KBM-7 (cell line): Measurements from ENCODE around the gene LRFN2.

Experiments used
- DNase-seq: peaks from one replicate; pipeline ENCODE4 v3.0.0-alpha.2; 2015
- in situ Hi-C: fragments of 300-500 bp; cut with MboI; formaldehyde crosslinking; loops from 2 replicates; pipeline ENCODE4 v1.14.3; 2020; ENCODE audit warnings: low sequenced_read_pairs, low pct_unique_long_range_greater_than_20kb, mixed read lengths

Gene LRFN2

DNA sequence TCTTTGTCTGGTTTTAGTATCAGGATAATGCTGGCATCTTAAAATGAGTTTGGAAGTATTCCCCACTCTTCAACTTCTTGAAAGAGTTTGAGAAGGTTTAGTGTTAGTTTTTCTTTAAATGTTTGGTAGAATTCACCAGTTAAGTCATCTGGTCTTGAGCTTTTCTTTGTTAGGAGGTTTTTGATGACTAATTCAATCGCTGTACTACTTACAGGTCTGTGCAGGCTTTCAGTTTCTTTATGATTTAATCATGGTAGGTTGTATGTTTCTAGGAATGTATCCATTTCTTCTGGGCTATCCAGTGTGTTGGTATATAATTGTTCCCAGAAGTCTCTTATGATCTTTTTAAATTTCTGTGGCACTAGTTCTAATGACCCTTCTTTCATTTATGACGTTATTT is 215.5 kb downstream of the LRFN2 start:
- DNase-seq, result no peak
- in situ Hi-C loops, result no loop called here

DNA sequence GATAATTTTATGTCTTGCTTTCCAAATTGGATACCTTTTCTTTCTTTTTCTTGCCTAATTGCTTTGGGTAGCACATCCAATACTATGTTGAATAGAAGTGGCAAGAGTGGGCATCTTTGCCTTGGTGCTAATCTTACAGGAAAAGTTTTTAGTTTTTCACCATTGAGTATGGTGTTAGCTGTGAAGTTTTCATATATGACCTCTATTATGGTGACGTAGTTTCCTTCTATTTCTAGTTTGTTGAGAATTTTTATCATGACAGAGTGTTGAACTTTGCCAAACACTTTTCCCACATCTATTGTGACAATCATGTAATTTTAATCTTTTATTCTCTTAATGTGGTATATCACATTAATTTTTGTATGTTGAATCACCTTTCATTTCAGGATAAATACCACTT is 216.1 kb downstream of the LRFN2 start:
- in situ Hi-C loops, result no loop called here
- DNase-seq, result no peak

DNA sequence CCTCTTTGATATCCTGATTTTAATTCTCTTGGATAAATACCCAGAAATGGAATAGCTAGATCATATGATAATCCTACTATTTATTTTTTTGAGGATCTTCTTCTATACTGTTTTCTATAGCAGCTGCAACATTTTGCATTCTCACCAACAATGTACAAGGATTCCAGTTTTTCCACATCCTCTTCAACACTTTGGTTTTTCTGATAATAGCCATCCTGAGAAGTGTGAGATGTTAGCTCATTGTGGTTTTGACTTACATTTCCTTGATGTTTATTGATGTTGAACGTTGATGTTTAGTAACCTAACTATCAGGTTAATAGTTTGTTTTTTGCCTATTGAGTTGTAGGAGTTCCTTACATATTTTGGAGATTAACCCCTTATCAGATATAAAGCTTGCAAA is 217.3 kb downstream of the LRFN2 start:
- in situ Hi-C loops, result no loop called here
- DNase-seq, result no peak

DNA sequence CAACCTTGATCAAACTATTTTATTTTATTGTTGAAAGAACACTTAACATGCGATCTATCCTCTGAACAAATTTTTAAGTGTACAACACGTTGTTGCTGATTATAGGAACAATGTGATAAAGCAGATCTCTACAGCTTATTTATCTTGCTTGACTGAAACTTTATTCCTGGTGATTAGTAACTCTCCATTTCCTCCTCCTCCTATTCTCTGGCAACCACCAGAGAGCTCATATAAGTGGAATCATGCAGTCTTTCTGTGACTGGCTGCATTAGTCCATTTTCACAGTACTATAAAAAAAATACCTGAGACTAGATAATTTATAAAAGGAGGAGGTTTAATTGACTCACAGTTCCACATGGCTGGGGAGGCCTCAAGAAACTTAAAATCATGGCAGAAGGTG is 218.1 kb downstream of the LRFN2 start:
- in situ Hi-C loops, result no loop called here

DNA sequence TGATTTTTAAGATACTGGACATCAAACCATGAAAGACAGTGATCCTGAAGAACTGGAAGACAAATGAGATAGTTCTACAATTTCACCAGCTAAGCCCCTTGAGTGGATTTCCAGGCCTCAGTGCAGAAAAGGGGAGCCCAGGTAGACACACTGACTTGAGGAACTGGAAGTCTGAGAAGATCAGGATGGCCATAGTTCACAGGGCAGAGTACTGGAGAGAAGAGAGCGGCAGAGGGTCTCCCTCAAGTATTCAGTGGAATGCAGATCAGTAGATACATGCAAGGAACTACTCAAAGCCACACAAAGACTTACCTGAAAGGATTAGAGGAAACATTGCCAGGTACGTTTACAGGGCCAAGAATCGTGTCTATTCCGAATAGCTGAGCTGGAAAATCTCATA is 224.3 kb downstream of the LRFN2 start:
- DNase-seq, result no peak

More for the DNA sequence above, 218.1 kb downstream of the LRFN2 start:
- no peak for DNase-seq

DNA sequence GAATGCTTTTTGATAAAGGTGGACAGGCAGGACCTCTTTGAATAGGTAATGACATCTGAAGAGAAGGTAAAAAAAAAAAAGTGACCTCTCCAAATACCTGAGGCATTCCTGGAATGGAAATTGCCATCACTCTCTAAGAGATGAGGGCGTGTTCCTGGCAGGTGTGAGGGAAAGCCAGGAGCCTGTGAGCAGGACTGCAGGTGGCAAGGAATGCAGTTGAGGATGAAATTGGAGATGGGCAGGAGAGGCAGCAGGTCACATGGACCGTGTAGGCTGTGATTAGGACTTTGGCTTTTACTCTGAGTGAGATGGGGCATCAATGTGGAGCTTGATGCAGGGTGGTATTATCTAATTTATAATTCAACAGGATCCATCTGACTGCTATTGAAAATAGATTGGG is 227.4 kb downstream of the LRFN2 start:
- no peak for DNase-seq
- in situ Hi-C loops, result no loop called here

More for the DNA sequence above, 224.3 kb downstream of the LRFN2 start:
- in situ Hi-C loops, result no loop called here

DNA sequence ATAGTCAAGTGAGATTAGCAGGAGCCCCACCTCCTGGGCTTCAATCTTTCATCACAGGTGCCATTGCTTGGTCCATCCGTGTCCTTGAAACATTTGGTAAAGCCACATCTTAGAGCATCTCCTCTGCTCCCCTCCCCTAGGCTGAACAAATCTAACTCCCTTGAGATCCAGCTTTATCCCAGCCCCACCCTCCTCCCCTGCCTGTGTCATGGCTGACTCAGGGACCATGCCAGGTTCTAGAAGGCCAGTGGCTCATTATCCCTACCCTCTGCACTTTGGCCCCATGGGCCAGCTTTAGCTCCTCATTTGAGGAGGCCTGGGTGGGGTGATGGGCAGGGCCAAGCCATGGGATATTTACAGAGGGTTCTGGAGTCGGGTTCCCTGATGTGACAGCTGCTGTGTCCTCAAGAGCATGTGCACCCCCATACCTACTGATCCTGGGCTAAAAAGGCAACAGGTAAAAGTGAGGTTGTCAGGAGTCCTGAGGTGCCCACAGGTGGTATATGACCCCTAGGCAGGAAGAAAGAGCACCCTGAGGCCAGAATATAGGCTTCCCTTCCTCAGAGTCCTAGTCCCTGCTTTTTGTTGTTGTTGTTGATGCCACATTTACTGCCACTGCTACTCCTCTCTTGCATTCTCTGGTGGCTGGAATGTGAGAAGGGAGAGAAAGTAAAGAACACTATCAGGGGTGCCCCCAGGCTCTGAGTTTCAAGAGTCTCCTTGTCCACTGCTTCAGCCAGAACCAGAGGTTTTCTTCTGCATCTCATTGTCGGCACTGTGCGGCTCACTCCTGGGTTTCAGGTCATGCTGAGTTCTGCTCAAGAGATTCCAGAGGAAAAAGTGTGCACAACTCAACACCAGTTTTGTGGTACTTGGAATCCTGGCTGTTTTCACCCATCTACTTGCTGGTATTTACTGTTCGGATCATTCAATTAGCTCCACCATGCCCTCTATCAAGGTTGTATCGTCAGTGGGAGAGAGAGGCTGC is 228.4 kb downstream of the LRFN2 start:
- no peak for DNase-seq
- in situ Hi-C loops, result no loop called here

DNA sequence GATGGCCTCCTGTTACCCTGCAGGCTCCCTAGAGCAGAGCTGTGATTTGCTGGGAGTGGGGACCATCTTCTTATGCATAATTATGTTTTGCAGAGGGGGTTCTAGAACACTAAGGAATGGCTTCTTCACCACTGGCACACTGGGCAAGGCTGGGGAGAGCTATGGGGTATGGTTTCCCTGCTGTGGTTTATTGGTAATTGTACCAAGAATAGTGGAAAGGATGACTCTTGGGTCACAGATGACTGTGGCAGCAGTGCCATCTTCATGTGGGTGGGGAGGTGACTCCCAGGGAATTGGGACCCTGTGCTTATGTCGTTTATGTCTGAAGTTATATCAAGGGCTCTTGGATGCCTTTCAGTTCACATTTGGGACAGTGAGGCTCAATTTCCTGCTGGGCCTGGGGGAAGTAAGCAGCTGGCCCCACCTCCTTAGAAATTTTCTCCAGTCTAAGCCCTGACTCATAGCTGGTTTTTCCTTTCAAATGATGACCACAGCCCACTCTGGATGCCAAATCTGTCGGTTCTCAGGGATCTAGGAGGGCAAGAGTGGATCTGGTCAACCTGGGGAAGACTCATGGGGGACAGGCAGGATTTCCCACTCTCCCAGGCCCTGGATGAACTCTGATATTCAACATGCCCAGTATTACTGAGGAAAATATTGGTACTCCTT is 230.8 kb downstream of the LRFN2 start:
- no peak for DNase-seq
- in situ Hi-C loops, result no loop called here

DNA sequence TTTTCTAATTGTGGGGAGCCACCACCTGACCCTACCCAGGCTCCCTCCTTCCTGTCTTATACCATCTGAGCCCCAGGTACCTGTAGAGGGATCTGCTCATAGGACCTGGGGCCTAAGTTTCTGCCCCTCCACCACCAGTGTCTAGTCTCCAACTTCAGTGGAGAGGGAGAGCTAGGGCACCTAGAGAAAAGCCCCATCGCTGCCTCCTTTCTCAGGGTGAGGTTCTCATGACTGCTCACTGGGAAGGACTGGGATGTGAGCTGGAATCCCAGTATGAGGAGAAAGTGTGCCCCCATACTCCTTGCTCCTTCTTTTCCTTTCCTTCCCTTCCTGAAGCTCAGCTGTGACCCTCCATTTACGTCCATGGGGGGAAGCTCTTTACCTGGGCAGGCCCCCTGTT is 231.6 kb downstream of the LRFN2 start:
- in situ Hi-C loops, result no loop called here
- DNase-seq, result no peak

DNA sequence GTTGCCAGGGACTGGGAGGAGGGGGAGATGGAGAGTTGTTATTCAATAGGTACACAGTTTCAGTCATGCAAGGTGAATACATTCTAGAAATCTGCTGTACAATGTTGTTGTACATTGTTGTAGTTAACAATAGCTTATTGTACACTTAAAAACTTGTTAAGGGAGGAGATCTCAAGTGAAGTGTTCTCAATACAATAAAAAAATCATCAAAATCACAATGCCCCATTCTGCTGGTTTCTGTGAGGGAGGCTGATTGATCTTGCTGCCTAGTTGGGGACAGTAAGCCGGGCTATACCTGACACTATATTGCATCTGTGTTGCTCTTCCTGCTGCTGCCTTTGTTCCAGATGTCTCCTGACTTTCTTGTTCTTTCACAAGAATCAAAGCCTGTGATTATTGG is 232.1 kb downstream of the LRFN2 start:
- no peak for DNase-seq
- in situ Hi-C loops, result no loop called here

DNA sequence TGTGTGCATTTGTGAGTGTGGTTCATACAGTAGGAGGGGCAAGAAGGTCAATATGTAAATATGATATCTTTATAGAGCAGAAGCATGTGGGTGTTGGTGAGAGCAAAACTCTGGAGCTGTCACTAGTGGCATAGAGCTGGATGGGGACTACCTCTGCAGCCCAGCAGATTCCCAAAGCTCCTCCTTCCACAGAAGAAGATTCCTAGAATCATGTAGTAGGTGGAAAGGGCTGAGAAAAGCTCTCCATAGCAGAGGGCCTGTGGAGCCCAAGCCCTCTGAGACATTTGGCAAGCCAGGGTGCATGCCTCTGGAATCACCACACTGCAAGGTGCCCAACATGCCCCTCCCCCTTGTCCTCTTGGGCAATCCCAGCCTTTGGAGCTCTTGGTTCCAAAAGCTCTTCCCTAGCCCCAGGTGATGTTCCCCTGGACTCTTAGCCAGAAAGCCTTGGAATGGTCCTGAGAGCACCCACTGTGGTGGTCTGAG is 233.2 kb downstream of the LRFN2 start:
- in situ Hi-C loops, result no loop called here
- no peak for DNase-seq

DNA sequence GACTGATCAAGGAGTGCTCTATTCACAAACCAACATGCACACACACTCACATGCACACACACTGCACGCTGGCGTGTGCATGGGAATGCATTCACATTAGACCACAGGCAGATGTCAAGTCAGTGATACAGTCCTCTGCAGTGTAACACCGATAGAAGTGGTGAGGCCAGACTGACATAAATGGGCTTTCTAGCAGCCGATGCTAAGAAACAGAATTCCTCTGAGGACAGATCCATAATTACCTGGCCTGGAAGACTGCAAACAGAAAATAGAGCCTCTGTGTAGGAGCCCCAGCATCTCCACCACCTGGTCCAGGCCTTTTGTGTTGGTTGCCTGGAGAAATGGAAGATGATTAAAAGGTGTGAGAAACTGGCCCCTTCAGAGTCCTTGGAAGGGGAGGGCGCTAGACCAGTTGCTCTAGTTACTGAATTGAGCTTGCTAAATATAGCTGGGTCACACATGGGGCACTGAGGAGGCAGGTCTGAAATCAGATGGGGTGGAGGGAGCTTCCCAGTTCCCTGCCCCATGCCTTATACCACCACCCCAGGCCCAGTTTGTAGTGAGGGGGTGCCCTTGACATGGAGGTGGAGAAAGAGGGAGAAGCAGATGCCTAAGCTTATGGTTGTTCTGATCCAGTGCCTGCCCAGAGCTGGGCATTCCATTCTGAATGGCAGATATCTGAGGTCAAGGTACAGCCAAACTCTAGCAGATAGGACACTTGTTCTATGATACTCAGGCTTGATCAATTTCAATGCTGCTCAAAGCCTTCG is 233.8 kb downstream of the LRFN2 start:
- no peak for DNase-seq
- in situ Hi-C loops, result no loop called here

DNA sequence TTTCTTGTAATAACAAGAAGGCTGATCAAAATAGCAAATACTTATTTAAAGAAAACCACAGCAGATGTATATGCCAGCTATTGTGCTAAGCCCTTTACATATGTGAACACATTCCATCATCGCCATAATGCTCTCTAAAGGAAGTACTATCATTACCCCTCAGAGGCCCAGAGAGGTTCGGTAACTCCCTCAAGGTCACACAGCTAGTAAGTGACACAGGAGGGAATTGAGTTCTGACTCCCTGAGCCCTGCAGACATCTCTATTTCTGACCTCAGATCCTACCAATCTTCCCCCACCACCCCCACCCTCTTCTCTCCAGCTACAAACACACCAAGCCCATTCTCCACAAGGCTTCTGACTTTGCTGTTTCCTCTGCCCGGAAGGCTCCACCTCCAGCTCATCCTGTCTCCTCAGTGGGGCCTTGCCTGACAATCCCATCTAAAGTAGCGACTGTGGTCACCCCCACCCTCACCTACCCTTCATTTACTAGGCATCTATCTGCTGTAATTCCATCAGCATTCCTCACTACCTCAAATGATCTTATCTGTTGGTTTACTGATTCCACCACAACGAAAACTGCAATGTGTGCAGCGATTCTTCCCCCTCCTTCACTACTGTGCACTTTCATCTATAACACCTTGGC is 234.5 kb downstream of the LRFN2 start:
- no peak for DNase-seq
- in situ Hi-C loops, result no loop called here

DNA sequence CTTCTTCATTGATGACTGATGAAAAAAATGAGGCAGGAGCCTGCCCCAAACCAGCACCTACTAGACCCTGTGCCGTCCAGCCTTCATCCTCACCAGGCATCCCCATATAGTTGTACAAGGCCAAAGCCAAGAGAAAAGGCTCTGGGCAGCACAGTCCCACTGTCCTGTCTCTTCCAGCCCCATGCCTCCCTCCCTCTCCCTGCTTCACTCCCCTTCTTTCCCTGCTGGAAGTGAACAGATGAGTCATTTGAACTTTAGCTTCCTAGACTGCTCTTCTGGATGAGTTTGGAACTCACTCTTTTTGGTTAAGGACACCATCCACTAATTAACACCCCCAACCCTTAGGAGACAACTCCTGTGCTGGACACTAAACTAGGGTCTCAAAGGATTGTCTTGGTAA is 235.2 kb downstream of the LRFN2 start:
- in situ Hi-C loops, result no loop called here
- DNase-seq, result no peak

DNA sequence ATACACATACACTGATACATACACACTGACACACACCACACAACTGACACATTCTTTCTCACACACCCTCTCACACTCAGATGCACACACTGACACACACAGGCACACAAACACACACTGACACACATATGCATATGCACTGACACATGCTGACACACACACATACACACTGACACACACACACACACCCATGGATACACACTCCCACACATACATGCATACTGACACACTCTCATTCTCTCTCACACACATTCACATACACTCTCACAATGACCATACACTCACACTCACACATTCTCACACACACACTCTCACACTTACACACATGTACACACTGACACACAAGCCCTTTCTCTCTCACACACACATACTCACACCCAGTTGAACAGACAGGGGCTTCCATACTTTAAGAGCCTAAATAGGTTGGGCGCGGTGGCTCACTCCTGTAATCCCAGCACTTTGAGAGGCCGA is 236.4 kb downstream of the LRFN2 start:
- no peak for DNase-seq
- in situ Hi-C loops, result no loop called here

DNA sequence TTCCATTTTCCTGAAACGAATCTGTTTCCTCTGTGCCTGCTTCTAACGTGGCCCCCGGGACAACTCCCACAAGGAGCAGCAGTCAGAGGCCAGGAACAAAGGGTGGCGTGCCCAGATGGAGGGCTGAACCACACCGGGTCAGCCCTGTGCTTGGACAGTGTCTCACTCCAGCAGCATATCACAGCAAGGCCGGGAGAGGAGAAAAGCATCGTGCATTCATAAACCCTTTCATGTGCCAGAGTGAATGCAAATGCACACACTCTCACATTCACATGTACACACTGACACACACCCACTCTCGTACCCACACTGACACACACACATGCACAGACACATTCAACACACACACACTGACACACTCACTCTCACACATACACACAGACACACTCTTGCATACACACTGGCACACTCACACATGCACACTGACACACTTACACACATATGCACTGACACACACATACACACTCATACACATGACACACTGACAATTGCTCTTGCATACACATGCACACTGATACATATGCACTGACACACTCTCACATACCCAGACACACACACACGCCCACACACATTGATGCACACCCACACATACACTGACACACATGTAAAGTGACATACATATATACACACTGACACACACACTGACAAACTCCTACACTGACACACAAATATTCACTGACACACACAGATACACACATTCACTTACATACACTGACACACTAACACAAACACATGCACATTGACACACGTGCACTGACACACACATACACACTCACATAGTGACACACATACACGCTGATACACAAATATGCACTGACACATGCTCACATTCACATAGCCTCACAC is 237.0 kb downstream of the LRFN2 start:
- in situ Hi-C loops, result no loop called here
- DNase-seq, result no peak

DNA sequence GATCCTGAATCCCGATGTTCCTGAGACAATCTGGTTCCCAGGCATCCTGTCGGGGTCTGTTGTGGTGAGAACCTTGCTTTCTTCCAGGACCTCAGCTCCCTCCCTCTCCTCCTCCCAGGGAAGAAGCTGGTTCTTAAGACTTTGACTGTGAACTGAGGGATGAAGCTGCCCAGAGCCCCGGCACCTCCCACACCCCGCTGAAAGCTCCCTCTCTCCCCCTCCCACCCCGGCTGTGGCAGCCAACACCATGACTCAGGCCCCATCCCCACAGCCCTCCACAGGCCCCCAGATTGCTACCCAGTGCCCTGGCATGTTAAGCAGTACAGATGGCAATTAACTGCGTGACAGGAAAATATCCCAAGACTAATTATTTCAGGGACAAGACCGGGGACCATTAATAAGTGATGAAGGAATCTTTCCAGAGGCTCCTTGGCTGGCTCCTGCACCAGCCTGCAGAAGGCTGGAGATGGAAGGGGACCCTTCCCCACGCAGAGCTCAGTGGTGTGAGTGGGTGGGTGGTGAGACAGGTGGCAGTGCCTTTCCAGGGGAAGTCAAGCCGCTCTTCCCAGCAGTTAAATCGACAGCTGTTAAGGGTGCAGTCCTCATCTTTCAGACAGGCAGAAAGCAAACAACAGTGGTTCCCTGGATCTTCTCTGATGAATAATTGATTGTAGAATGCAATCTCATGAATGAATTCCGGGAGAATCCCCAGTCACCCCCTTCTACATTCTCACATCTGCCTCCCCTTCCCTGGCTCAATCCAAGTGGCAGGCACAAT is 237.9 kb downstream of the LRFN2 start:
- in situ Hi-C loops, result no loop called here
- no peak for DNase-seq

DNA sequence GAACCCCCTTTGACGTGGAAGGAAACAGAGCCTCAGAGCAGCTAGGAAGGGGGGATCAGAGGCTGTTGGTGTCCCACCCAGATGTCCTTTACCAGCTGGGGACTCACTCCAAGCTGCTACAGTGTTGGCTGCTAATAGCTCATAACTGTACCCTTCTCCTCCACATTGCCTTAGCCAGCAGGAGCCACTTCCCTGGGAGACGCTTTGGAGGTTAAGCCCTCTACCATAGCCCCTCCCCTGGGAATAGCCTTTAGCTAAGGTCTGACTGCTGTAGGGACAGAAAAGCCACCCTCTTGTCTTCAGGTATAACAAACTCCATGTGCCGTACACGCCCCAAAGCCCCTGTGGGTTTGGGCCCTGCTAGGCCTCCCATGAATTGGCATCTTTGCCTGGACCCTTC is 238.6 kb downstream of the LRFN2 start:
- in situ Hi-C loops, result no loop called here
- no peak for DNase-seq
